HepG2 (cell line): Measurements from ENCODE around the gene ERCC5. TPM values are rescaled to one million over a fixed set of nuclear protein-coding genes. Genes with fewer than 3 reads are reported as not detected.

Experiments used
- BORCS8-MEF2B ChIP-seq: sonication (generic); formaldehyde crosslinking; IDR thresholded peaks from 2 replicates; pipeline ENCODE4 v1.8.0; 2022; ENCODE audit warnings: mild to moderate bottlenecking, missing genetic modification reagents
- FOSL2 ChIP-seq: sonication (generic); formaldehyde crosslinking; IDR thresholded peaks from 2 replicates; pipeline ENCODE4 v1.4.0; 2020; ENCODE audit warnings: missing genetic modification reagents
- FOXP4 ChIP-seq: sonication (generic); formaldehyde crosslinking; IDR thresholded peaks from 2 replicates; pipeline ENCODE4 v1.4.0; 2020; ENCODE audit warnings: missing genetic modification reagents
- GATAD2A ChIP-seq: IDR thresholded peaks from 2 replicates; pipeline ENCODE4 v1.6.1; 2016
- KMT2A ChIP-seq: sonication (generic); formaldehyde crosslinking; IDR thresholded peaks from 2 replicates; pipeline ENCODE4 v1.4.0; 2020; ENCODE audit warnings: missing genetic modification reagents
- PATZ1 ChIP-seq: sonication (generic); formaldehyde crosslinking; IDR thresholded peaks from 2 replicates; pipeline ENCODE4 v1.4.0; 2020; ENCODE audit warnings: missing genetic modification reagents
- REPIN1 ChIP-seq: sonication (generic); formaldehyde crosslinking; IDR thresholded peaks from 2 replicates; pipeline ENCODE4 v1.8.0; 2022; ENCODE audit warnings: missing genetic modification reagents, low read depth, mild to moderate bottlenecking, borderline replicate concordance
- SIN3A ChIP-seq: IDR thresholded peaks from 2 replicates; pipeline ENCODE4 v1.6.1; 2011; ENCODE audit warnings: low read depth, mild to moderate bottlenecking, control low read depth, low read length, borderline replicate concordance
- SP5 ChIP-seq: IDR thresholded peaks from 2 replicates; pipeline ENCODE4 v1.6.1; 2016; ENCODE audit warnings: low read depth, borderline replicate concordance
- SRSF4 ChIP-seq: fragments of 200-400 bp; formaldehyde crosslinking; IDR thresholded peaks from one replicate; pipeline ENCODE4 v1.6.1; 2018; ENCODE audit warnings: mild to moderate bottlenecking, low read depth, low read length, moderate library complexity; ENCODE audit not compliant: poor library complexity, severe bottlenecking
- TAF1 ChIP-seq: sonication (generic); formaldehyde crosslinking; IDR thresholded peaks from 2 replicates; pipeline ENCODE4 v1.4.0; 2020; ENCODE audit warnings: missing genetic modification reagents
- TEAD3 ChIP-seq: optimal IDR thresholded peaks from 2 replicates; pipeline ENCODE3; 2016; ENCODE audit warnings: borderline replicate concordance
- TFDP2 ChIP-seq: sonication (generic); formaldehyde crosslinking; IDR thresholded peaks from 2 replicates; pipeline ENCODE4 v1.4.0; 2020; ENCODE audit warnings: missing genetic modification reagents
- ZBTB39 ChIP-seq: sonication (generic); formaldehyde crosslinking; IDR thresholded peaks from 2 replicates; pipeline ENCODE4 v1.5.0; 2020; ENCODE audit warnings: missing genetic modification reagents
- ZBTB42 ChIP-seq: sonication (generic); formaldehyde crosslinking; IDR thresholded peaks from 2 replicates; pipeline ENCODE4 v1.5.0; 2020; ENCODE audit warnings: mild to moderate bottlenecking, missing genetic modification reagents
- ZIK1 ChIP-seq: sonication (generic); formaldehyde crosslinking; IDR thresholded peaks from 2 replicates; pipeline ENCODE4 v1.5.0; 2020; ENCODE audit warnings: mild to moderate bottlenecking, low read depth, missing genetic modification reagents, borderline replicate concordance
- ZNF160 ChIP-seq: sonication (generic); formaldehyde crosslinking; IDR thresholded peaks from 2 replicates; pipeline ENCODE4 v1.8.0; 2022; ENCODE audit warnings: mild to moderate bottlenecking, inconsistent platforms, missing genetic modification reagents
- ZNF275 ChIP-seq: sonication (generic); formaldehyde crosslinking; IDR thresholded peaks from 2 replicates; pipeline ENCODE4 v1.8.0; 2022; ENCODE audit warnings: missing genetic modification reagents, mild to moderate bottlenecking, inconsistent platforms, borderline replicate concordance
- polyA plus RNA-seq, 8 experiments: library from polyadenylated mRNA; depleted of rRNA in 3 of 8; stranded (reverse) in 7 of 8; unstranded in 1 of 8; fragments of >200 nt; fragmentation: Illumina TruSeq in 4 of 8; extraction: Trizol in 4 of 8; gene quantifications; 2 replicates each; pipeline versions ENCODE4 v1.2.1 to v1.2.3, GENCODE V29; 2011 to 2016; ENCODE audit warnings: low read depth in 4 of 8, missing spikeins in 1 of 8, mixed read lengths in 1 of 8; ENCODE audit not compliant: insufficient read depth in 1 of 8
- total RNA-seq, 5 experiments: library from RNA; depleted of rRNA; stranded (reverse); fragments of >200 nt; fragmentation: Illumina TruSeq; extraction: Trizol; gene quantifications; 2 replicates each; pipeline ENCODE4 v1.2.3, GENCODE V29; 2016; ENCODE audit warnings: low read depth in 1 of 5

The ERCC5 gene
- total and polyA plus RNA-seq, 2 of the 13 experiments (the other 11 are each of a cell fraction or from before 2014, with no cell fraction given): 12.9 to 35.5 TPM

GRCh38 chr13:102800145-102801041 is 45.4 kb upstream of the ERCC5 start (continued):
- TF ChIP-seq TFDP2: 0 out of 2 replicates have a peak, but pooled peaks have one; percentile 35
- peak; percentile 65; the same call in 1 of the 2 replicates for TF ChIP-seq ZIK1 (CRISPR knock-in tag)
- peak; percentile 88 for TF ChIP-seq KMT2A (CRISPR knock-in tag)
- TF ChIP-seq TEAD3 (CRISPR knock-in tag): no peak
- 0 out of 2 replicates have a peak, but pooled peaks have one; percentile 38 for TF ChIP-seq ZNF275 (CRISPR knock-in tag)
- peak; percentile 43; the same call in 1 of the 2 replicates for TF ChIP-seq ZNF160 (CRISPR knock-in tag)
- 0 out of 2 replicates have a peak, but pooled peaks have one; percentile 29 for TF ChIP-seq FOXP4 (CRISPR knock-in tag)
- TF ChIP-seq GATAD2A (CRISPR knock-in tag): 0 out of 2 replicates have a peak, but pooled peaks have one; percentile 21
- peak; percentile 54; the same call in 1 of the 2 replicates for TF ChIP-seq BORCS8-MEF2B (CRISPR knock-in tag)
- 0 out of 2 replicates have a peak, but pooled peaks have one; percentile 31 for TF ChIP-seq FOSL2 (CRISPR knock-in tag)
- peak; percentile 50; the same call in 1 of the 2 replicates for TF ChIP-seq TAF1 (CRISPR knock-in tag)
- no peak for TF ChIP-seq SRSF4
- TF ChIP-seq SP5: no peak
- TF ChIP-seq REPIN1 (CRISPR knock-in tag): peak; percentile 79; the same call in 1 of the 2 replicates
- 0 out of 2 replicates have a peak, but pooled peaks have one; percentile 30 for TF ChIP-seq SIN3A
- peak; percentile 62; the same call in 1 of the 2 replicates for TF ChIP-seq ZBTB42 (CRISPR knock-in tag)
- no peak for TF ChIP-seq ZBTB39 (CRISPR knock-in tag)
- TF ChIP-seq PATZ1 (CRISPR knock-in tag): peak; percentile 60
